ENCODE results near the gene ASCL2. TPM values are rescaled to one million over a fixed set of nuclear protein-coding genes. Genes with fewer than 3 reads are reported as not detected.

The ASCL2 gene
- total RNA-seq, 4 donors from 2014 or later, result 1.0 to 1.6 (median 1.5) TPM; not detected in 1

GRCh38 chr11:2219318-2220017, 50.9 kb downstream of the ASCL2 start:
- no peak for TF ChIP-seq POLR2A (IDR thresholded peaks at IDR 0.05)
- no peak for TF ChIP-seq CTCF (IDR thresholded peaks at IDR 0.05)
- Histone ChIP-seq H3K36me3 (no peaks in the 10 kb centered on the region), H3K27me3 (no peaks in the 10 kb centered on the region), H3K27ac (no peak overlapping the region), H3K4me1 (no peaks in the 10 kb centered on the region), H3K4me3 (no peak overlapping the region), H3K9me3 (no peaks in the 10 kb centered on the region)
- no peak for DNase-seq
- intact Hi-C loops (cut with DNase I; ENCODE audit: low total_unique reads), result no loop called here

Other genes starting within 250 kb of the ASCL2 start
- 100 to 1,000 TPM in 3 of 4 donors, 10 to 100 TPM in 1; 54.1 to 347 (median 188) TPM for gene IGF2, start 131.2 kb downstream of the ASCL2 start, total RNA-seq
- gene INS, start 109.4 kb downstream of the ASCL2 start, total RNA-seq, result not detected
- 1 to 10 TPM in 1 of 4 donors, under 1 TPM in 1, not detected in 2; 0.37 to 1.3 TPM for gene TH, start 98.8 kb downstream of the ASCL2 start, total RNA-seq
- gene C11orf21, start 31.3 kb upstream of the ASCL2 start, total RNA-seq, result 1 to 10 TPM in 2 of 4 donors, not detected in 2; 1.7 to 1.8 TPM
- 1 to 10 TPM in 2 of 4 donors, not detected in 2; 2.5 to 3.3 TPM for gene TSPAN32, start 31.4 kb upstream of the ASCL2 start, total RNA-seq
- 100 to 1,000 TPM; 394 to 852 (median 626) TPM for gene CD81, start 106.7 kb upstream of the ASCL2 start, total RNA-seq
- gene TSSC4, start 130.2 kb upstream of the ASCL2 start, total RNA-seq, result 10 to 100 TPM; 11.0 to 66.5 (median 26.2) TPM
- under 1 TPM in 1 of 4 donors, not detected in 3; 0.21 TPM for gene TRPM5, start 173.9 kb upstream of the ASCL2 start, total RNA-seq
- gene KCNQ1, start 174.4 kb upstream of the ASCL2 start, total RNA-seq, result 10 to 100 TPM in 1 of 4 donors, 1 to 10 TPM in 3; 2.6 to 10.4 (median 5.4) TPM

Measured in uterus (tissue), 4 donors.